ENCODE measurements around the gene NGEF.

- no peak for TF ChIP-seq POLR2A (IDR thresholded peaks at IDR 0.05; ENCODE audit: low read length)
- TF ChIP-seq GATA1 (IDR thresholded peaks at IDR 0.05; ENCODE audit: low read depth, low read length), result no peak
Measured at GRCh38 chr2:232901736-232902578, 111.1 kb downstream of the NGEF start.

All from erythroblast (primary cell).